ENCODE data around the gene DPEP1. TPM values are rescaled to one million over a fixed set of nuclear protein-coding genes. Genes with fewer than 3 reads are reported as not detected.
"Not testable (repeated sequence)": the region's sequence is repeated elsewhere in the genome, so short reads cannot be mapped to it uniquely, and the experiment has no call there.

DPEP1 gene
- polyA plus RNA-seq, 1 donor = 29.0 TPM

DNA sequence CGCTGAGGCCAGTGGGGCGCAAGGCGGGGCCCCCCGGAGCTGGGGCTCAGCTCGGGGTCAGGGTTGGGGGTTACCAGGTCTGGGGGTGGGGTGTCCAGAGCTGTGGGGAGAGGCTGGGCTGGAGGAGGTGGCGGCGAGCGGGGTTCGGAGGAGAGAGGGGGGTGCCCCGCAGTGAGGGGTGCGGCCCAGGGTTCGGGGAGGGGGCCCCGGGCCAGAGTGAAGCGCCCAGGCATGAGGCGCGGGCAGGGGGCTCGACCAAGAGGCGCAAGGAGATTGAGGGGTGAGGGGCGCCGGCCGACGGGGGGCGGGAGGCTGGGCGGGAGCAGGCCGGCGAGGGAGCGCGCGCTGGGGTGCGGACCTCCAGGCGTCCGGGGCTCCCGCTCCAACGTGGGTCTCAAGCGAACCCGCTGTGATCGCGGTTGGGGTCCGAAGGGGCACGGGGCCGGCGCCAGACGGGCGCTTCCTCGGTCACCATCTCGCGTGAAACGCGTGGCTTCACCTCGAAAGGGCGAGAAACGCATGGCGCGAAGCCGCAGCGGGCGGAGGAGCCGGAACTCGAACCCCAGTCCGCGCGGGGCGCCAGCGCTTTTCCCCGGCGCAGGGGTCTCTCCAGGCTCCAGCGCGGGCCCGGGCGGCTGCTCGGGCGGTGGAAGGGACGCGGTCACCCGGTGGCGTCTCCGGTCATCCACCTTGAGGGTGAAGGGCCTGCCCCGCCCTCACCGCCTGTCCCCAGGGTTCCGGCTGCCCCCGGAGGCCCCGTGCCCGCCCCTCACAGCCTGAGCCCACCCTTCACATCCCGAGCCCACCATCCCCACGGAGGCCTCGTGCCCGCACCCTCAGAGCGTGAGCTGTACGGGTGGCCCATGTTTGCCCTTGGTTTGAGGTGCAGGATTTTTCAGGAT is 37.0 kb upstream of the DPEP1 start:
- no peak for DNase-seq

- DNase-seq = no peak
Measured at GRCh38 chr16:89577055-89577759, 36.2 kb upstream of the DPEP1 start.

- DNase-seq = no peak
Measured at GRCh38 chr16:89579351-89579750, 34.1 kb upstream of the DPEP1 start.

DNA sequence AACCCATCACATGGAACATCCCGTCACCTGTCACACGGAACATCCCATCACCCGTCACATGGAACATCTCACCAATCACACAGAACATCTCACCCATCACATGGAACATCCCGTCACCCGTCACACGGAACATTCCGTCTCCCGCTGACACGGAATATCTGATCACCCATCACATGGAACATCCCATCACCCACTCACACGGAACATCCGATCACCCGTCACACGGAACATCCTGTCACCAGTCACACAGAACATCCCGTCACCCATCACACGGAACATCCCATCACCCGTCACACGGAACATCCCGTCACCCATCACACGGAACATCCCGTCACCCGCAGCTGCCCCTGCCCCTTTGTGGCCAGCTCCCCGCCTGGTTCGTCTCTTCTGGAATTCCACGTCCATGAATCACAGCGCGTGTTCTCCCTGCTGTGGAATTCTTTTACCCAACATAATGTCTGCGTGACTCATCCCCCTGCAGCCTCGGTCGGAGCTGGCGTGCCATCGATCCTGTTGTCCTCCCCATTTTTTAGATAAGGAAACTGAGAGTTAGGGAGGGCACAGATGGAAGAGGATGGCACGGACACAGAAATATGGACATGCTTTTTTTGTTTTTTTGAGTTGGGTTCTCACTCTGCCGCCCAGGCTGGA is 32.3 kb upstream of the DPEP1 start:
- DNase-seq = no peak

DNA sequence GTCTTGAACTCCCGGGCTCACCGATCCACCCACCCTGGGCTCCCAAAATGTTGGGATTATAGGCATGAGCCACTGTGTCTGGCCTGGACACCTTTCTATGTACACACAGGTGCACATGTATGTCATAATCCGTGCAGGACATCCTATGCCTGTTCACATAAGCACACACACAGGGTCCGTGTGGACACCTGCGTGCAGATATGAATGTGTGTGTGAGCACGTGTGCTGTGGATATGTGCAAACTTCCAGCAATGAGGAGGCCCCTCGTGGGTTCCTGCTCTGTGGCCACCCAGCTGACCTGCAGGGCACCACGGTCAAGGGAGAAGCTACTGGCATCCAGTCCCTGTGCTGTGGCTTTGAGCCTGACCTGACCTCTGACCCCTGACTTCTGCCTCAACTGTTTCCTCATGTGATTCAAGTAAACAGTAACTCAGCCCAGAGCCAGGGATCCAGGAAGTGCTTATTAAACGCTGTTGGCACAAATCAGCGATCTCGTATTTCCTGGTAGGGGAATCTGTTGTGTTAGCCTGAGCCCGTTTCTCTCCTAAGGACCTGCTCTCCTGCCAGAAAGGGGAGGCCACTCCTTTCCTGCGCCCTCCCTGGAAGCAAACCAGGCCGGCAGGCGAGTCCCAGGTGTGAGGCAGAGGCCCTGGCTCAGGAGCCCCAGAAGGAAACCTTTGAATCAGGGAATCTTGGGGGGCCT is 31.4 kb upstream of the DPEP1 start:
- no peak for DNase-seq

- DNase-seq = no peak
Measured at GRCh38 chr16:89582614-89583196, 30.7 kb upstream of the DPEP1 start.

- DNase-seq = no peak
Measured at GRCh38 chr16:89583197-89583894, 30.1 kb upstream of the DPEP1 start.

GRCh38 chr16:89583895-89584644 is 29.4 kb upstream of the DPEP1 start:
- no peak for DNase-seq

DNA sequence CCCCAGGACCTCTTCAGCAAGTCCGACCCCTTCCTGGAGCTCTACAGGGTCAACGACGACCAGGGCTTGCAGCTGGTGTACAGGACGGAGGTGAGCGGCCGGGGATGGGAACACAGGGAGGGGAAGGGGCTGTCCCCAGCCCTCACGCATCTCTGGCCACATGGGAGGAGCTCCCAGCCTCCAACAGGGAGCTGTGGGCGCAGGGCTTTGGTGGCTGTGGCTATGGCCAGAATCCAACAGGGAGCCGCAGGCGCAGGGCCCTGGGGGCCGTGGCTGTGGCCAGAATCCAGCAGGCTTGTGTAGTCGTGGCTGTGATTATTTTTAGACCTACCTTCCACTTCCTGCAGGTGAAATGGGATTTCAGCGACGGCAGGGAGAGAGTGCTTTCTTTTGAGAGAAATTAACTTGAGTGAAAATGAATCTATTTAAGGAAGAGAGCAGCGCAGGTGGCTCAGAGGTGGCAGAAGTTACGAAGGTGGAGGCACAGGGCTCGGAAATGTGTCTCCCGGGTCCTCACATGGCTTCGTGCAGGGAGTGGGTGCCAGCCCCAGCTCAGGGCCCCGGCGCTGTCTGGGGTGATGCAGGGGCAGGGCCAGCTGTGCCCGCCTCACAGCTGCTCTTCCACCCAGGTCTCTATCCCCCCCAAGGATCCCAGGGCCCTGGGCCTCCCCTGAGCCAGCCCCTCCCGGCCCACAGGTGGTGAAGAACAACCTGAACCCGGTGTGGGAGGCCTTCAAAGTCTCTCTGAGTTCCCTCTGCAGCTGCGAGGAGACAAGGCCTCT is 28.5 kb upstream of the DPEP1 start:
- no peak for DNase-seq

DNA sequence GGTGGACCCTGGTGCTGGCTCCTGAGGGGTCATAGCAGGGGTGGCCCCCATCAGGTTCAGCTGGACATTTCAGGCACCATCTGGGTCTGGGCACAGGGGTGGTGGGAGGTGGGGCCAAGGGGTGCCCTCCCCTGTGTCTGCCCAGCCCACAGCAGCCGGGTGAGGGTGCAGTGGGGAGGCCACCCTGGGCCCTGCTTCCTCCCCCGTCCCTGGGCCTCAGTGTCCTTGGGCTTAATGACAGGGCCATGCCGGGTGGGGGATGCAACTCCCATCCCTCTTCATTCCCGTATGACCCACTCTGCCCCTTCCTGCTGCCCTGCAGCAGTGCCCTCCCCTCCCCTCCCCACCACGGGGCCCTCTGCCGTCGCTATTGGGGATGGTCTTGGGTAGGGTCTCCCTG is 27.2 kb upstream of the DPEP1 start:
- no peak for DNase-seq

DNA sequence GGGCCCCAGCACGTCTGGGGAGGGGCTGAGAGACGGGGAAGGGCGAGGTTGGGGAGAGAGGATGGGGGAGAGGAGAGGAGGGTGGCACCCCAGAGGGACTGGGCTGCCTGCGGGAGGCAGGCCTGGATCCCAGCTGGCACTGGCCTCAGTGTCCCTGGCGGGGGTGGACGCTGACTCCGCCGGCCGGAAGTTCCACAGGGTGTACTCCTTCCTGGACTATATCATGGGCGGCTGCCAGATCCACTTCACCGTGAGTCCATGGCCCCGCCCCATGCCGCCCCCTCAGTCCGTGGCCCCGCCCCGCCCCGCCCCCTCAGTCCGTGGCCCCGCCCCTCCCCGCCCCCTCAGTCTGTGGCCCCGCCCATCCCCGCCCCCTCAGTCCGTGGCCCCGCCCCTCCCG is 26.6 kb upstream of the DPEP1 start:
- DNase-seq = no peak

- DNase-seq = not testable (repeated sequence)
Measured at GRCh38 chr16:89587676-89588075, 25.8 kb upstream of the DPEP1 start.

- no peak for DNase-seq
Measured at GRCh38 chr16:89588413-89589109, 24.9 kb upstream of the DPEP1 start.

- DNase-seq = no peak
Measured at GRCh38 chr16:89589241-89589926, 24.1 kb upstream of the DPEP1 start.

- DNase-seq = no peak
Measured at GRCh38 chr16:89593841-89594240, 19.6 kb upstream of the DPEP1 start.

DNA sequence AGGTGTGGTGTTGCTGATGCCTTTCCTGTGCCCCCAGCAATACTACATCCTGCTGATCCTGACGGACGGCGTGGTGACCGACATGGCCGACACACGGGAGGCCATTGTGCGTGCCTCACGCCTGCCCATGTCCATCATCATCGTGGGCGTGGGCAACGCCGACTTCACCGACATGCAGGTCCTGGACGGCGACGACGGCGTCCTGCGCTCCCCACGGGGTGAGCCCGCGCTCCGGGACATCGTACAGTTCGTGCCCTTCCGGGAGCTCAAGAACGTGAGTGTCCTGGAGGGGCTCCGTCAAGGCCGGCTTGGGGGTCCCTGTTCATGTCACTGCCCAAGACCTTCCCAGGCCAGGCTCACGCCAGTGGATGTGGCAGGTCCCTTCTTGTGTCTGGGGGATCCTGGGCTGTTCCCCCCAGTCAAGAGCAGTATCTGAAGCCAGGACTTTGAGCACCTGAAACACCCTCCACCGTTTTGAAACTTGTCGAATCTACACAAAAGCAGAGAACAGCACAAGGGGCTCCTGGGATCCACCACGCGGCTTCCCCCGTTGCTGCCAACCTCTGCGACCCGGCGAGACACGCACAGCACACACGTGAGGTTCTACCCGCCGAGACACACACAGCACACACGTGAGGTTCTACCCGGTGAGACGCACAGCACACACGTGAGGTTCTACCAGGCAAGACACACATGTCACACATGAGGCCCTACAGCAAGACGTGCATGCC is 17.9 kb upstream of the DPEP1 start:
- DNase-seq = no peak

- DNase-seq = no peak
Measured at GRCh38 chr16:89596061-89596689, 17.3 kb upstream of the DPEP1 start.
